Measurements from ENCODE around the gene PRSS56. TPM values are rescaled to one million over a fixed set of nuclear protein-coding genes. Genes with fewer than 3 reads are reported as not detected.

Gene PRSS56
- polyA plus RNA-seq, 1 donor (not counting 4 experiments of a cell fraction or from before 2014, with no cell fraction given), result not detected

DNA sequence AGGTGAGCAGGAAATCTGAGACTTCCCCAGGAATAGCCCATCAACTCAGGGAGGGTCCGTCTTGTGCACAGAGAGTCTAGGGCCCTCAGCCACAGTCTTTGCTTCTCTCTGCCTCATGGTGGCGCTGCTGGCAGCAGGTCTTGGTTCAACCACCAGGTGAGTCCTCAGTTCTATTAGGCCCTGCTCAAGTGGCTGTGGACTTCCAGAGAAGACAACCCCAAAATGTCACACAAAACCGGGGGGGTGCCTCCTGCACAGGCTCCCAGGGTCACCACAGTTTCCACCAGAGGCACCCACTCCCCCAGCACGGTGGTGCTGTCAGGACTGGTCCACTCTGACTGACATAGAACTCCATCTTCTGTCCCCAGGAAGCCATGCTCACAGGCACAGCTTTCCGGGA lies 16.9 kb downstream of the PRSS56 start:
- no peaks in the 10 kb centered on the region for H3K9me1 ChIP-seq (ENCODE audit: control insufficient read depth, extremely low read depth, insufficient read depth, low read length)
- H3K4me2 ChIP-seq (ENCODE audit: control insufficient read depth, extremely low read depth, insufficient read depth, low read depth, low read length), result no peak overlapping the region
- no peak overlapping the region for H3K27ac ChIP-seq (ENCODE audit: control insufficient read depth, insufficient read depth, low read length)
- no peak for TF ChIP-seq EZH2 (IDR thresholded peaks at IDR 0.05; ENCODE audit: low read length)
- TF ChIP-seq CTCF (optimal IDR thresholded peaks at IDR 0.05 in 1 of 3, IDR thresholded peaks at IDR 0.05 in 1 of 3, conservative IDR thresholded peaks at IDR 0.05 in 1 of 3; ENCODE audit: extremely low read depth in 1 of 3, insufficient read depth in 2 of 3, low read length in 3 of 3), result peak; percentile 44 to 57 (median 46)
- H3K27me3 ChIP-seq (ENCODE audit: control insufficient read depth, extremely low read depth, insufficient read depth, low read length), result no peaks in the 10 kb centered on the region
- H3K79me2 ChIP-seq (ENCODE audit: control insufficient read depth, insufficient read depth, low read length), result no peaks in the 10 kb centered on the region
- no peak for DNase-seq (ENCODE audit: low read depth, low spot score)
- H3K4me3 ChIP-seq (ENCODE audit: control insufficient read depth in 2 of 3, extremely low read depth in 1 of 3, insufficient read depth in 2 of 3, low read depth in 1 of 3, low read length in 3 of 3), result no peak overlapping the region
- no peaks in the 10 kb centered on the region for H3K36me3 ChIP-seq (ENCODE audit: control insufficient read depth in 2 of 2, extremely low read depth in 1 of 2, insufficient read depth in 2 of 2, low read length in 2 of 2)
- no peak overlapping the region for H2AFZ ChIP-seq (ENCODE audit: control insufficient read depth, low read length)
- H3K4me1 ChIP-seq (ENCODE audit: control insufficient read depth, extremely low read depth, insufficient read depth, low read length), result peaks cover 3% of the 10 kb centered on the region
- H4K20me1 ChIP-seq (ENCODE audit: control insufficient read depth, extremely low read depth, insufficient read depth, low read length), result no peaks in the 10 kb centered on the region
- no peak for FAIRE-seq
- dilution Hi-C loops (cut with MboI; ENCODE audit: extremely low pct_ligation_motif_present, low sequenced_read_pairs), result no loop called here
- no peaks in the 10 kb centered on the region for H3K9me3 ChIP-seq (ENCODE audit: control insufficient read depth, low read depth, low read length)
- no peak overlapping the region for H3K9ac ChIP-seq (ENCODE audit: control insufficient read depth, extremely low read depth, insufficient read depth, low read length)

GRCh38 chr2:232537499-232537898 lies 17.3 kb downstream of the PRSS56 start:
- Histone ChIP-seq H3K9me3 (ENCODE audit: control insufficient read depth, low read depth, low read length) (no peaks in the 10 kb centered on the region), H2AFZ (ENCODE audit: control insufficient read depth, low read length) (no peak overlapping the region), H3K9me1 (ENCODE audit: control insufficient read depth, extremely low read depth, insufficient read depth, low read length) (no peaks in the 10 kb centered on the region), H3K79me2 (ENCODE audit: control insufficient read depth, insufficient read depth, low read length) (no peaks in the 10 kb centered on the region), H3K4me2 (ENCODE audit: control insufficient read depth, extremely low read depth, insufficient read depth, low read depth, low read length) (no peak overlapping the region), H3K27me3 (ENCODE audit: control insufficient read depth, extremely low read depth, insufficient read depth, low read length) (no peaks in the 10 kb centered on the region), H3K9ac (ENCODE audit: control insufficient read depth, extremely low read depth, insufficient read depth, low read length) (no peak overlapping the region), H3K27ac (ENCODE audit: control insufficient read depth, insufficient read depth, low read length) (no peak overlapping the region), H4K20me1 (ENCODE audit: control insufficient read depth, extremely low read depth, insufficient read depth, low read length) (peaks cover 3% of the 10 kb centered on the region), H3K4me1 (ENCODE audit: control insufficient read depth, extremely low read depth, insufficient read depth, low read length) (peaks cover 3% of the 10 kb centered on the region), H3K36me3 (ENCODE audit: control insufficient read depth in 2 of 2, extremely low read depth in 1 of 2, insufficient read depth in 2 of 2, low read length in 2 of 2) (no peaks in the 10 kb centered on the region), H3K4me3 (ENCODE audit: control insufficient read depth in 2 of 3, extremely low read depth in 1 of 3, insufficient read depth in 2 of 3, low read depth in 1 of 3, low read length in 3 of 3) (no peak overlapping the region)
- TF ChIP-seq EZH2 (IDR thresholded peaks at IDR 0.05; ENCODE audit: low read length), result no peak
- no peak for TF ChIP-seq CTCF (optimal IDR thresholded peaks at IDR 0.05 in 1 of 3, IDR thresholded peaks at IDR 0.05 in 1 of 3, conservative IDR thresholded peaks at IDR 0.05 in 1 of 3; ENCODE audit: extremely low read depth in 1 of 3, insufficient read depth in 2 of 3, low read length in 3 of 3)
- dilution Hi-C loops (cut with MboI; ENCODE audit: extremely low pct_ligation_motif_present, low sequenced_read_pairs), result no loop called here
- DNase-seq (ENCODE audit: low read depth, low spot score) (no peak), FAIRE-seq (no peak)
